Endothelial cell of umbilical vein (primary cell): ENCODE data around the gene NADK. TPM values are rescaled to one million over a fixed set of nuclear protein-coding genes. Genes with fewer than 3 reads are reported as not detected.
A peak's percentile ranks its signal among the peaks of the same experiment; 100 is the strongest.
"Not testable (repeated sequence)": the region's sequence is repeated elsewhere in the genome, so short reads cannot be mapped to it uniquely, and the experiment has no call there.

Source experiments
- BruUV-seq: library from RNA; stranded (reverse); fragments of 400-500 nt; replicated peaks from 2 replicates; lab custom pipeline; 2021; lab: Mats Ljungman, UMichigan
- CTCF ChIA-PET: fragments of 300-600, 350-600 bp; sonication (Branson Sonifier 250); formaldehyde crosslinking; loops from one replicate; lab custom pipeline; 2021; ENCODE audit warnings: antibody characterized with exemption, inconsistent platforms; lab: Charles Lee
- POLR2A ChIA-PET: fragments of 300-600, 350-600 bp; sonication (Branson Sonifier 250); formaldehyde crosslinking; loops from one replicate; lab custom pipeline; 2021; ENCODE audit warnings: antibody characterized with exemption, inconsistent platforms; lab: Charles Lee
- DNase-seq: peaks from one replicate; pipeline ENCODE4 v3.0.0-alpha.2; 2011; ENCODE audit warnings: low read depth, low spot score
- FAIRE-seq: peaks from 2 replicates; lab custom pipeline; 2011; peaks lifted over from hg19 to GRCh38; lab: Jason Lieb, UNC
- H2AFZ ChIP-seq: 2 replicates; pipeline ENCODE4 v1.6.0; 2012; ENCODE audit warnings: low read depth, low read length, control low read depth, inconsistent platforms
- H3K27ac ChIP-seq: 2 replicates; pipeline ENCODE4 v1.5.1; 2011; ENCODE audit warnings: low read depth, mild to moderate bottlenecking, control low read depth, low read length, moderate library complexity; ENCODE audit not compliant: insufficient read depth
- H3K27me3 ChIP-seq, 2 experiments: 2 replicates each; pipeline versions ENCODE4 v1.6.0 to v1.6.1; 2011; ENCODE audit warnings: low read length in 2 of 2, mixed read lengths in 1 of 2; ENCODE audit not compliant: control insufficient read depth in 2 of 2, insufficient read depth in 2 of 2
- H3K36me3 ChIP-seq, 2 experiments: 2 replicates in 1 of 2; 3 replicates in 1 of 2; pipeline ENCODE4 v1.5.1; 2011; ENCODE audit warnings: low read length in 2 of 2, mild to moderate bottlenecking in 1 of 2, moderate library complexity in 1 of 2; ENCODE audit not compliant: control insufficient read depth in 2 of 2, insufficient read depth in 2 of 2; ENCODE audit errors: extremely low read depth in 1 of 2
- H3K4me1 ChIP-seq: 3 replicates; pipeline ENCODE4 v1.5.1; 2011; ENCODE audit warnings: mild to moderate bottlenecking, low read length; ENCODE audit not compliant: control insufficient read depth, insufficient read depth; ENCODE audit errors: extremely low read depth
- H3K4me2 ChIP-seq: 2 replicates; pipeline ENCODE4 v1.6.1; 2011; ENCODE audit warnings: low read length, control low read depth, mixed read lengths; ENCODE audit not compliant: insufficient read depth
- H3K4me3 ChIP-seq, 3 experiments: fragments of 200-600 bp in 1 of 3; sonication (generic), shearing (Covaris generic) in 1 of 3; replicated peaks in 1 of 3; 2 replicates each; pipeline ENCODE4 v1.5.1; 2011 to 2016; ENCODE audit warnings: control low read depth in 3 of 3, low read length in 3 of 3, mild to moderate bottlenecking in 2 of 3, inconsistent platforms in 1 of 3, low read depth in 1 of 3, moderate library complexity in 1 of 3; ENCODE audit not compliant: insufficient read depth in 1 of 3
- H3K79me2 ChIP-seq: 2 replicates; pipeline ENCODE4 v1.6.0; 2012; ENCODE audit warnings: low read length, inconsistent platforms; ENCODE audit not compliant: control insufficient read depth, insufficient read depth
- H3K9ac ChIP-seq: replicated peaks from 2 replicates; pipeline ENCODE3; 2011; ENCODE audit warnings: low read length, control low read depth; ENCODE audit not compliant: insufficient read depth; ENCODE audit errors: extremely low read depth
- H3K9me1 ChIP-seq: replicated peaks from 3 replicates; pipeline ENCODE4 v1.6.0; 2011; ENCODE audit warnings: mild to moderate bottlenecking, low read length; ENCODE audit not compliant: control insufficient read depth, insufficient read depth; ENCODE audit errors: extremely low read depth
- H3K9me3 ChIP-seq: replicated peaks from 2 replicates; pipeline ENCODE4 v1.5.1; 2012; ENCODE audit warnings: low read length, inconsistent platforms; ENCODE audit not compliant: control insufficient read depth, insufficient read depth
- H4K20me1 ChIP-seq: replicated peaks from 2 replicates; pipeline ENCODE3; 2011; ENCODE audit warnings: mild to moderate bottlenecking, low read length; ENCODE audit not compliant: control insufficient read depth, insufficient read depth; ENCODE audit errors: extremely low read depth
- EZH2 ChIP-seq: IDR thresholded peaks from 2 replicates; pipeline ENCODE4 v1.6.1; 2012; ENCODE audit warnings: borderline replicate concordance, low read depth, mild to moderate bottlenecking, moderate library complexity, low read length, inconsistent platforms; ENCODE audit not compliant: severe bottlenecking
- FOS ChIP-seq: IDR thresholded peaks from 2 replicates; pipeline ENCODE4 v1.6.1; 2011; ENCODE audit warnings: mild to moderate bottlenecking, low read length, moderate library complexity, borderline replicate concordance; ENCODE audit not compliant: insufficient read depth
- GATA2 ChIP-seq: IDR thresholded peaks from 2 replicates; pipeline ENCODE4 v1.7.0; 2011; ENCODE audit warnings: low read depth, mild to moderate bottlenecking, moderate library complexity, mixed read lengths, low read length; ENCODE audit not compliant: insufficient read length, insufficient read depth
- JUN ChIP-seq: IDR thresholded peaks from 2 replicates; pipeline ENCODE4 v1.6.1; 2011; ENCODE audit warnings: borderline replicate concordance, low read depth; ENCODE audit not compliant: insufficient read length, insufficient read depth
- MAX ChIP-seq: IDR thresholded peaks from 2 replicates; pipeline ENCODE4 v1.6.1; 2011; ENCODE audit not compliant: insufficient read depth, insufficient read length
- MYC ChIP-seq: IDR thresholded peaks from one replicate; pipeline ENCODE4 v1.6.1; 2011; ENCODE audit warnings: mild to moderate bottlenecking, low read depth, low read length
- POLR2A ChIP-seq: IDR thresholded peaks from 2 replicates; pipeline ENCODE4 v1.6.1; 2012; ENCODE audit warnings: low read depth, mild to moderate bottlenecking, control low read depth, low read length
- POLR2AphosphoS5 ChIP-seq: IDR thresholded peaks from 2 replicates; pipeline ENCODE4 v1.6.1; 2012; ENCODE audit warnings: low read depth, mild to moderate bottlenecking, control low read depth, low read length, moderate library complexity; ENCODE audit not compliant: insufficient read depth
- dilution Hi-C: fragments of 300-500 bp; cut with MboI; formaldehyde crosslinking; loops from one replicate; pipeline ENCODE4 v1.15.0; 2019; ENCODE audit warnings: low sequenced_read_pairs; ENCODE audit not compliant: extremely low pct_ligation_motif_present
- intact Hi-C: fragments of 100-400 bp; cut with micrococcal nuclease; formaldehyde crosslinking; loops from one replicate; pipeline ENCODE4 v1.10.0; 2022
- polyA plus RNA-seq, 4 experiments: library from polyadenylated mRNA; depleted of rRNA in 3 of 4; stranded (reverse) in 3 of 4; unstranded in 1 of 4; fragments of >200 nt; gene quantifications; 2 replicates each; pipeline versions ENCODE4 v1.2.1 to v1.2.3, GENCODE V29; 2011 to 2012; ENCODE audit warnings: missing spikeins in 1 of 4
- total RNA-seq: library from RNA; stranded (reverse); gene quantifications from 2 replicates; pipeline ENCODE4 v1.2.3, GENCODE V29; 2021
- TF ChIP-seq, protein P1 (sequence below), 2 donors: IDR thresholded peaks; 1 replicate in 1 of 2; 2 replicates in 1 of 2; pipeline ENCODE4 v1.5.1; 2011; ENCODE audit warnings: low read length in 2 of 2, mild to moderate bottlenecking in 2 of 2, moderate library complexity in 2 of 2, control low read depth in 1 of 2, inconsistent platforms in 1 of 2, low read depth in 1 of 2; ENCODE audit not compliant: insufficient read depth in 1 of 2; ENCODE audit errors: extremely low read depth in 1 of 2

NADK gene
- total and polyA plus RNA-seq, 2 donors (not counting 3 experiments of a cell fraction or from before 2014, with no cell fraction given) = 68.5 to 88.8 TPM

DNA sequence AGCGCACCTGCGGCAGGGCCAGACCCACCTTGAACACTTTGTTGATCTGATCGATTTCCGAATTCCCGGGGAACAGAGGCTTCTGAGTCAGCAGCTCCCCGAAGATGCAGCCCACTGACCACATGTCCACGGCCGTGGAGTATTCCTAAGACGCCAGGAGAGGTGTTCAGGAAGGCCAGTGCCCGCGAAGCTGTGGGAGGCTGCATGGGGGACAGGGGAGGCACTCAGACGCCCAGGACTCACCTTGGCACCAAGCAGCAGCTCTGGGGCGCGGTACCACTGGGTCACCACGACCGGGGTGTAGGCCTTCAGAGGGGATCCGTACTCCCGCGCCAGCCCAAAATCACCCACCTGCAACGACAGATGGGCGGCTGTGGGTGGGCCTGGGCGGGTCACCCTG lies 74.5 kb downstream of the NADK start:
- no TSS peak for BruUV-seq
- Histone ChIP-seq H3K9me3 (no peaks in the 10 kb centered on the region), H3K27me3 (no peaks in the 10 kb centered on the region), H3K4me1 (no peaks in the 10 kb centered on the region), H3K79me2 (no peaks in the 10 kb centered on the region), H2AFZ (no peak overlapping the region), H4K20me1 (no peaks in the 10 kb centered on the region), H3K36me3 (peaks cover 0 to 9% of the 10 kb centered on the region in 2 experiments), H3K9me1 (no peaks in the 10 kb centered on the region), H3K9ac (no peak overlapping the region), H3K27ac (no peak overlapping the region), H3K4me2 (no peak overlapping the region), H3K4me3 (no peak overlapping the region)
- TF ChIP-seq MAX = no peak
- no peak for TF ChIP-seq JUN
- TF ChIP-seq MYC = no peak
- TF ChIP-seq POLR2A = no peak
- TF ChIP-seq POLR2AphosphoS5 = no peak
- TF ChIP-seq EZH2 = no peak
- no peak for TF ChIP-seq GATA2
- TF ChIP-seq FOS = no peak
- TF ChIP-seq, protein P1, sequence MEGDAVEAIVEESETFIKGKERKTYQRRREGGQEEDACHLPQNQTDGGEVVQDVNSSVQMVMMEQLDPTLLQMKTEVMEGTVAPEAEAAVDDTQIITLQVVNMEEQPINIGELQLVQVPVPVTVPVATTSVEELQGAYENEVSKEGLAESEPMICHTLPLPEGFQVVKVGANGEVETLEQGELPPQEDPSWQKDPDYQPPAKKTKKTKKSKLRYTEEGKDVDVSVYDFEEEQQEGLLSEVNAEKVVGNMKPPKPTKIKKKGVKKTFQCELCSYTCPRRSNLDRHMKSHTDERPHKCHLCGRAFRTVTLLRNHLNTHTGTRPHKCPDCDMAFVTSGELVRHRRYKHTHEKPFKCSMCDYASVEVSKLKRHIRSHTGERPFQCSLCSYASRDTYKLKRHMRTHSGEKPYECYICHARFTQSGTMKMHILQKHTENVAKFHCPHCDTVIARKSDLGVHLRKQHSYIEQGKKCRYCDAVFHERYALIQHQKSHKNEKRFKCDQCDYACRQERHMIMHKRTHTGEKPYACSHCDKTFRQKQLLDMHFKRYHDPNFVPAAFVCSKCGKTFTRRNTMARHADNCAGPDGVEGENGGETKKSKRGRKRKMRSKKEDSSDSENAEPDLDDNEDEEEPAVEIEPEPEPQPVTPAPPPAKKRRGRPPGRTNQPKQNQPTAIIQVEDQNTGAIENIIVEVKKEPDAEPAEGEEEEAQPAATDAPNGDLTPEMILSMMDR (IDR thresholded peaks at IDR 0.05; ENCODE audit: extremely low read depth in 1 of 2, insufficient read depth in 1 of 2, low read depth in 1 of 2, low read length in 2 of 2) = no peak
- FAIRE-seq (no peak), DNase-seq (no peak)
- intact Hi-C loops (no loop called here), dilution Hi-C loops (no loop called here)
- POLR2A ChIA-PET = no interaction called here
- CTCF ChIA-PET = no interaction called here

DNA sequence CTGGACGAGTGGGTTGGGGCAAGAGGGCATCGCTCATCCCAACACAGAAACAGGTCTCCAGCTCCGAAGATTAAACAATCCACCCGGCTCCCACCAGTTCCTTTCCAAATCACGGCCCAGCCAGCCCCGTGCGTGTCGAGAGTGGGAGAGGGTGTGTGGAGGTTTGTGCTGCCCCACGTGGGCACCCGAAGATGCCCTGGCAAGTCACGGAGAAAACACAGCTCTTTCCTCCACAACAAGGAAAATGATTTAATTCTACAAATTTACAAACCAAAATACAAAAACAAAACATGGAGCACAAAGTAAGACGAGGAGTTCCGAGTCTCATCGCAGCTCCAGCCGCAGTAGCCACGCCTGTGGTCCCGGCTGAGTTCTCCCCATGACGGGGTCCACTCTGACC lies 75.8 kb downstream of the NADK start:
- H3K27ac ChIP-seq, BruUV-seq, H2AFZ ChIP-seq, H3K4me2 ChIP-seq, dilution Hi-C loops, H3K4me3 ChIP-seq, DNase-seq, H3K4me1 ChIP-seq, H3K9me1 ChIP-seq, H3K9me3 ChIP-seq, H3K9ac ChIP-seq, intact Hi-C loops, H3K79me2 ChIP-seq, H4K20me1 ChIP-seq, H3K36me3 ChIP-seq, H3K27me3 ChIP-seq, POLR2A ChIA-PET, CTCF ChIA-PET: not testable (repeated sequence)
- peak; percentile 54 for FAIRE-seq
